Measurements from ENCODE around the gene PMEPA1.
"Not testable (repeated sequence)": the region's sequence is repeated elsewhere in the genome, so short reads cannot be mapped to it uniquely, and the experiment has no call there.

Gene PMEPA1

GRCh38 chr20:57638895-57639236 lies 70.9 kb downstream of the PMEPA1 start:
- TF ChIP-seq POLR2AphosphoS5 (IDR thresholded peaks at IDR 0.05; ENCODE audit: low read depth, low read length) (no peak), PAX5 (IDR thresholded peaks at IDR 0.05; ENCODE audit: insufficient read depth, low read length, severe bottlenecking) (no peak), POU2F2 (IDR thresholded peaks at IDR 0.05; ENCODE audit: low read depth, low read length) (no peak), POLR2A (IDR thresholded peaks at IDR 0.05; ENCODE audit: low read depth, low read length) (no peak), TAF1 (IDR thresholded peaks at IDR 0.05; ENCODE audit: low read depth, low read length) (no peak), SPI1 (IDR thresholded peaks at IDR 0.05; ENCODE audit: low read depth, low read length) (no peak)
- DNase-seq (ENCODE audit: insufficient read length, low spot score) (no peak), FAIRE-seq (no peak)

GRCh38 chr20:57638173-57638894 lies 71.5 kb downstream of the PMEPA1 start:
- FAIRE-seq (no peak), DNase-seq (ENCODE audit: insufficient read length, low spot score) (no peak)
- TF ChIP-seq TAF1 (IDR thresholded peaks at IDR 0.05; ENCODE audit: low read depth, low read length) = no peak
- TF ChIP-seq POLR2A (IDR thresholded peaks at IDR 0.05; ENCODE audit: low read depth, low read length) = no peak
- no peak for TF ChIP-seq PAX5 (IDR thresholded peaks at IDR 0.05; ENCODE audit: insufficient read depth, low read length, severe bottlenecking)
- no peak for TF ChIP-seq POLR2AphosphoS5 (IDR thresholded peaks at IDR 0.05; ENCODE audit: low read depth, low read length)
- TF ChIP-seq SPI1 (IDR thresholded peaks at IDR 0.05; ENCODE audit: low read depth, low read length) = no peak
- no peak for TF ChIP-seq POU2F2 (IDR thresholded peaks at IDR 0.05; ENCODE audit: low read depth, low read length)

- DNase-seq (ENCODE audit: insufficient read length, low spot score) (no peak), FAIRE-seq (no peak)
- TF ChIP-seq POLR2A (IDR thresholded peaks at IDR 0.05; ENCODE audit: low read depth, low read length) (no peak), POU2F2 (IDR thresholded peaks at IDR 0.05; ENCODE audit: low read depth, low read length) (no peak), PAX5 (IDR thresholded peaks at IDR 0.05; ENCODE audit: insufficient read depth, low read length, severe bottlenecking) (no peak), TAF1 (IDR thresholded peaks at IDR 0.05; ENCODE audit: low read depth, low read length) (no peak), SPI1 (IDR thresholded peaks at IDR 0.05; ENCODE audit: low read depth, low read length) (no peak), POLR2AphosphoS5 (IDR thresholded peaks at IDR 0.05; ENCODE audit: low read depth, low read length) (no peak)
Measured at GRCh38 chr20:57633945-57634491, 75.8 kb downstream of the PMEPA1 start.

- TF ChIP-seq PAX5 (IDR thresholded peaks at IDR 0.05; ENCODE audit: insufficient read depth, low read length, severe bottlenecking) (no peak), SPI1 (IDR thresholded peaks at IDR 0.05; ENCODE audit: low read depth, low read length) (no peak), POLR2A (IDR thresholded peaks at IDR 0.05; ENCODE audit: low read depth, low read length) (no peak), POU2F2 (IDR thresholded peaks at IDR 0.05; ENCODE audit: low read depth, low read length) (no peak), POLR2AphosphoS5 (IDR thresholded peaks at IDR 0.05; ENCODE audit: low read depth, low read length) (no peak), TAF1 (IDR thresholded peaks at IDR 0.05; ENCODE audit: low read depth, low read length) (no peak)
- FAIRE-seq (no peak), DNase-seq (ENCODE audit: insufficient read length, low spot score) (no peak)
Measured at GRCh38 chr20:57632286-57632685, 77.5 kb downstream of the PMEPA1 start.

- DNase-seq (ENCODE audit: insufficient read length, low spot score) (no peak), FAIRE-seq (no peak)
- TF ChIP-seq TAF1 (IDR thresholded peaks at IDR 0.05; ENCODE audit: low read depth, low read length) (no peak), POLR2A (IDR thresholded peaks at IDR 0.05; ENCODE audit: low read depth, low read length) (no peak), POLR2AphosphoS5 (IDR thresholded peaks at IDR 0.05; ENCODE audit: low read depth, low read length) (no peak), POU2F2 (IDR thresholded peaks at IDR 0.05; ENCODE audit: low read depth, low read length) (no peak), SPI1 (IDR thresholded peaks at IDR 0.05; ENCODE audit: low read depth, low read length) (no peak), PAX5 (IDR thresholded peaks at IDR 0.05; ENCODE audit: insufficient read depth, low read length, severe bottlenecking) (no peak)
Measured at GRCh38 chr20:57630061-57630460, 79.8 kb downstream of the PMEPA1 start.

- FAIRE-seq; DNase-seq (ENCODE audit: insufficient read length, low spot score): not testable (repeated sequence)
Measured at GRCh38 chr20:57629491-57629901, 80.3 kb downstream of the PMEPA1 start.

- not testable (repeated sequence) for FAIRE-seq; DNase-seq (ENCODE audit: insufficient read length, low spot score)
Measured at GRCh38 chr20:57628962-57629308, 80.9 kb downstream of the PMEPA1 start.

GRCh38 chr20:57628047-57628961 lies 81.5 kb downstream of the PMEPA1 start:
- FAIRE-seq (peak; percentile 70), DNase-seq (ENCODE audit: insufficient read length, low spot score) (no peak)

GRCh38 chr20:57627339-57627738 lies 82.5 kb downstream of the PMEPA1 start:
- no peak for FAIRE-seq
- TF ChIP-seq POLR2A (IDR thresholded peaks at IDR 0.05; ENCODE audit: low read depth, low read length) (no peak), POLR2AphosphoS5 (IDR thresholded peaks at IDR 0.05; ENCODE audit: low read depth, low read length) (no peak), TAF1 (IDR thresholded peaks at IDR 0.05; ENCODE audit: low read depth, low read length) (no peak), PAX5 (IDR thresholded peaks at IDR 0.05; ENCODE audit: insufficient read depth, low read length, severe bottlenecking) (no peak), SPI1 (IDR thresholded peaks at IDR 0.05; ENCODE audit: low read depth, low read length) (no peak), POU2F2 (IDR thresholded peaks at IDR 0.05; ENCODE audit: low read depth, low read length) (no peak)
- DNase-seq (ENCODE audit: insufficient read length, low spot score) = no peak

More at GRCh38 chr20:57628047-57628961, 81.5 kb downstream of the PMEPA1 start:
- TF ChIP-seq PAX5 (IDR thresholded peaks at IDR 0.05; ENCODE audit: insufficient read depth, low read length, severe bottlenecking) (no peak), POLR2A (IDR thresholded peaks at IDR 0.05; ENCODE audit: low read depth, low read length) (no peak), TAF1 (IDR thresholded peaks at IDR 0.05; ENCODE audit: low read depth, low read length) (no peak), SPI1 (IDR thresholded peaks at IDR 0.05; ENCODE audit: low read depth, low read length) (peak; percentile 72), POLR2AphosphoS5 (IDR thresholded peaks at IDR 0.05; ENCODE audit: low read depth, low read length) (no peak)
